H1 (cell line): ENCODE data around the gene RNPS1.

ENCODE experiments used
- CBX8 ChIP-seq: fragments of 300-800, 300-1000 bp; sonication (generic); IDR thresholded peaks from 2 replicates; pipeline ENCODE4 v1.7.1; 2016; ENCODE audit warnings: low read depth, low read length, borderline replicate concordance
- CEBPB ChIP-seq: IDR thresholded peaks from 2 replicates; pipeline ENCODE4 v1.6.1; 2012; ENCODE audit warnings: low read depth, low read length
- FOSL1 ChIP-seq: IDR thresholded peaks from 2 replicates; pipeline ENCODE4 v1.6.1; 2011; ENCODE audit warnings: mild to moderate bottlenecking, low read depth, low read length, moderate library complexity; ENCODE audit not compliant: insufficient read depth
- JUN ChIP-seq: IDR thresholded peaks from 2 replicates; pipeline ENCODE4 v1.6.1; 2011; ENCODE audit warnings: low read depth, mild to moderate bottlenecking, improper control_type of control experiment, low read length
- POLR2A ChIP-seq, 2 experiments: IDR thresholded peaks; 1 replicate in 1 of 2; 2 replicates in 1 of 2; pipeline ENCODE4 v1.6.1; 2011; ENCODE audit warnings: low read depth in 2 of 2, low read length in 2 of 2, mild to moderate bottlenecking in 2 of 2; ENCODE audit errors: control extremely low read depth in 1 of 2
- TCF12 ChIP-seq: IDR thresholded peaks from 2 replicates; pipeline ENCODE4 v1.6.1; 2011; ENCODE audit warnings: low read depth, mild to moderate bottlenecking, low read length
- TF ChIP-seq, protein P1 (sequence below), 3 experiments: IDR thresholded peaks; 1 replicate in 2 of 3; 2 replicates in 1 of 3; pipeline versions ENCODE4 v1.5.1 to v1.6.1; 2011; ENCODE audit warnings: low read length in 3 of 3, mild to moderate bottlenecking in 3 of 3, inconsistent platforms in 2 of 3, low read depth in 1 of 3, moderate library complexity in 1 of 3; ENCODE audit not compliant: insufficient read depth in 1 of 3; ENCODE audit errors: control extremely low read depth in 1 of 3
- TF ChIP-seq, protein P2 (sequence below): IDR thresholded peaks from 2 replicates; pipeline ENCODE4 v1.6.1; 2012; ENCODE audit warnings: low read length, inconsistent platforms
- TF ChIP-seq, protein P3 (sequence below): IDR thresholded peaks from 2 replicates; pipeline ENCODE4 v1.6.1; 2011; ENCODE audit warnings: low read length, improper control_type of control experiment

DNA sequence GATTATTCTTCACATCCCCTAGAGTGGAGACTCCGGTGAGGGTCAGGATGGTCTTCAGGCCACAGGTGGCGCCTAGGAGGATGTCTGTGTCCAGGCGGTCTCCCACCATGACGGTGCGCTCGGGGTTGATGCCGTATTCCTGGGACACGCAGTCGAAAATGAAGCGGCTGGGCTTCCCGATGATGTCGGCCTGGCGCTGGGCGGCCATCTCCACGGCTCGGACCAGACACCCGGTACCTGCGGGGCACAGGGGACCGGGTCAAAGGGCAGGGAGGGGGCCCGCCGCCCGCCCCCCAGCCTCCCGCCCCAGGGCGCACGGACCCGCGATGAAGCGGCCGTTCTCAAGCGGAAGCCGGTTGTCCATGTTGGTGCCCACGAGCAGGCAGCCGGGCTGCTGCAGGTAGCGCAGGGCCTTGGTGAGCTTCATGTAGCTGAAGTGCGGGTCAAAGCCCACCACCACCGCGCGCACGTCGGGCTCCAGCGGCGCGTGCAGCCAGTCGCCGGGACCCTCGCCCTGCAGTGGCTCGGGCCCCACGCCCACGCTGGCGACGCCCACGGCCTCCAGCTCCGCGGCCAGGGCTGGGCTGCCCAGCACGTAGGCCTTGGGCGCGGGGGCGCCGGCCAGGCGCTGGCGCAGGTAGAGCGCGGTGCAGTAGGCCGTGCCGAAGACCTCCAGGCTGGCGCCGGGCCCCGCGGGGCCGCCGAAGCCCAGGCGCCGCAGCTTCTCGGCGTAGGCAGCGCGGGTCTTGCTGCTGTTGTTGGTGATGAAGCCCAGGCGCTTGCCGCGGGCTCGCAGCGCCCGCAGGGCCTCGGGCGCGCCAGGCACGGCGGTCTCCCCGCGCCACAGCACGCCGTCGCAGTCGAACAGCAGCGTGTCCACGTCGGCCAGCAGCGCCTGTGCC is 53.9 kb downstream of the RNPS1 start:
- TF ChIP-seq POLR2A (IDR thresholded peaks at IDR 0.05; ENCODE audit: control extremely low read depth in 1 of 2, low read depth in 2 of 2, low read length in 2 of 2): no peak; a peak in 1 of 3 replicates
- TF ChIP-seq, protein P1, sequence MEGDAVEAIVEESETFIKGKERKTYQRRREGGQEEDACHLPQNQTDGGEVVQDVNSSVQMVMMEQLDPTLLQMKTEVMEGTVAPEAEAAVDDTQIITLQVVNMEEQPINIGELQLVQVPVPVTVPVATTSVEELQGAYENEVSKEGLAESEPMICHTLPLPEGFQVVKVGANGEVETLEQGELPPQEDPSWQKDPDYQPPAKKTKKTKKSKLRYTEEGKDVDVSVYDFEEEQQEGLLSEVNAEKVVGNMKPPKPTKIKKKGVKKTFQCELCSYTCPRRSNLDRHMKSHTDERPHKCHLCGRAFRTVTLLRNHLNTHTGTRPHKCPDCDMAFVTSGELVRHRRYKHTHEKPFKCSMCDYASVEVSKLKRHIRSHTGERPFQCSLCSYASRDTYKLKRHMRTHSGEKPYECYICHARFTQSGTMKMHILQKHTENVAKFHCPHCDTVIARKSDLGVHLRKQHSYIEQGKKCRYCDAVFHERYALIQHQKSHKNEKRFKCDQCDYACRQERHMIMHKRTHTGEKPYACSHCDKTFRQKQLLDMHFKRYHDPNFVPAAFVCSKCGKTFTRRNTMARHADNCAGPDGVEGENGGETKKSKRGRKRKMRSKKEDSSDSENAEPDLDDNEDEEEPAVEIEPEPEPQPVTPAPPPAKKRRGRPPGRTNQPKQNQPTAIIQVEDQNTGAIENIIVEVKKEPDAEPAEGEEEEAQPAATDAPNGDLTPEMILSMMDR (IDR thresholded peaks at IDR 0.05; ENCODE audit: control extremely low read depth in 1 of 3, insufficient read depth in 1 of 3, low read depth in 1 of 3, low read length in 3 of 3): no peak
- TF ChIP-seq, protein P2, sequence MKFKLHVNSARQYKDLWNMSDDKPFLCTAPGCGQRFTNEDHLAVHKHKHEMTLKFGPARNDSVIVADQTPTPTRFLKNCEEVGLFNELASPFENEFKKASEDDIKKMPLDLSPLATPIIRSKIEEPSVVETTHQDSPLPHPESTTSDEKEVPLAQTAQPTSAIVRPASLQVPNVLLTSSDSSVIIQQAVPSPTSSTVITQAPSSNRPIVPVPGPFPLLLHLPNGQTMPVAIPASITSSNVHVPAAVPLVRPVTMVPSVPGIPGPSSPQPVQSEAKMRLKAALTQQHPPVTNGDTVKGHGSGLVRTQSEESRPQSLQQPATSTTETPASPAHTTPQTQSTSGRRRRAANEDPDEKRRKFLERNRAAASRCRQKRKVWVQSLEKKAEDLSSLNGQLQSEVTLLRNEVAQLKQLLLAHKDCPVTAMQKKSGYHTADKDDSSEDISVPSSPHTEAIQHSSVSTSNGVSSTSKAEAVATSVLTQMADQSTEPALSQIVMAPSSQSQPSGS: no peak
- TF ChIP-seq CEBPB: no peak
- TF ChIP-seq, protein P3, sequence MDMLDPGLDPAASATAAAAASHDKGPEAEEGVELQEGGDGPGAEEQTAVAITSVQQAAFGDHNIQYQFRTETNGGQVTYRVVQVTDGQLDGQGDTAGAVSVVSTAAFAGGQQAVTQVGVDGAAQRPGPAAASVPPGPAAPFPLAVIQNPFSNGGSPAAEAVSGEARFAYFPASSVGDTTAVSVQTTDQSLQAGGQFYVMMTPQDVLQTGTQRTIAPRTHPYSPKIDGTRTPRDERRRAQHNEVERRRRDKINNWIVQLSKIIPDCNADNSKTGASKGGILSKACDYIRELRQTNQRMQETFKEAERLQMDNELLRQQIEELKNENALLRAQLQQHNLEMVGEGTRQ: no peak
- no peak for TF ChIP-seq JUN
- no peak for TF ChIP-seq CBX8
- no peak for TF ChIP-seq FOSL1
- TF ChIP-seq TCF12: no peak
